GM21786 (cell line): ENCODE data around the gene VSTM5.
"Not testable (repeated sequence)": the region's sequence is repeated elsewhere in the genome, so short reads cannot be mapped to it uniquely, and the experiment has no call there.

ENCODE experiments used
- ATAC-seq: cut with Tn5 transposase; IDR thresholded peaks from one replicate; pipeline ENCODE4 v1.9.1; 2021; ENCODE audit not compliant: unreplicated experiment

Gene VSTM5, protein sequence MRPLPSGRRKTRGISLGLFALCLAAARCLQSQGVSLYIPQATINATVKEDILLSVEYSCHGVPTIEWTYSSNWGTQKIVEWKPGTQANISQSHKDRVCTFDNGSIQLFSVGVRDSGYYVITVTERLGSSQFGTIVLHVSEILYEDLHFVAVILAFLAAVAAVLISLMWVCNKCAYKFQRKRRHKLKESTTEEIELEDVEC

DNA sequence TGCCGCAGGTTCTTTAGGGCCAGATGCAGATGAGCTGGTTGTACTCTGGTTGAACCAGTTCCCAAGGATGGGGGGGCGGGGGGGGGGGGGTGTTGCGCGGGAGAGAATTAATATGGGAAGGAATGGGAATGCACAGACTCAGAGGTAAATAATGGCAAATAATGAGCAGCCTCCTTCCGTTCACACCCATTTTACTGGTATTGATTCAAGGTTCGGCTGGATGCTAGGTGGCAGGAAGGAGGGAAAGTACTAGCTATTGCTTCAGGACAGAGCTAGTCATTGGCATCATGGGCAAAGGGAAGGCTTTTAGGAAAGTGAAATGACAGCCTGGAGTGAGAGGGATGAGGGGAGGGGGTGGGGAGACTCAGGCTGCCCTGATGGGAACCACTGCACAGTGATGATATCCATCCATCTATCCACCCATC is at the start of gene VSTM5:
Gene VSTM5 (minus strand): TSS at position 25 of the 425 bp plus-strand sequence. CDS start 116 bp downstream, outside the sequence.
- ATAC-seq = no peak

DNA sequence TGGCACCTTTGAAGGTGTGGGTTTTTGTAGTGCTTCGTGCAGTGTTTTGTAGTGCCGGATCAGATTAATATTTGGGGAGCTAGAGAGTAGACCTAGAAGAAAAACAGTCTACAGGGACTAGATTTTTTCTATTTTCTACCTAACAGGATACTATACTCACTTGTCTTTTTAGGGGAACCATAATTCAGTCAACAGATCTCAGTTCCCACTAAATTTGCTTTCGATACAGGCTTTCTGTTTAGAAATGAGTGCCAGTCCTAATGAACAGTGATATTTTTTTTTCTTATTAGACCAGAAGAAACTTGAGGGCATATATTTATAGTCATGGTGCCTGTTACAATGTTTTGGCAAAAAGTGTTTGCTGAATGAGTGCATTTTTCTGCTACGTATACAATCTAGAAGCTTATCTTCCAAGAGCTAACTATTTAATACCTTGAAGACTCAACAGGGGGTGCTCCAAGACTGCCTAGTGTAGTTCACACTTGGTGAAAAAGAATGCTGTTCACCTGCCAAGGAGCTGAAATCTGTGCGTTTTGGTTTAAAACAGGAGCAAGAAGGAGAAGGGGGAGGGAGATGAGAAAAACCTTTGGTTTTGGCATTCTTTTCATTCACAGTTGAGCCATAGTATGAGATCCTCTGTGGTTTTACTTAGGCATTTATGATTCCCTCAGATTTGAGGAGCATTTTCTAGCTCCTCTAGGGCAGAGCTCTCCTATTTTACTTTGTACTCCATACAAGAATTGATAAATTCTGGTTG is 44.9 kb upstream of the VSTM5 start:
- ATAC-seq = no peak

DNA sequence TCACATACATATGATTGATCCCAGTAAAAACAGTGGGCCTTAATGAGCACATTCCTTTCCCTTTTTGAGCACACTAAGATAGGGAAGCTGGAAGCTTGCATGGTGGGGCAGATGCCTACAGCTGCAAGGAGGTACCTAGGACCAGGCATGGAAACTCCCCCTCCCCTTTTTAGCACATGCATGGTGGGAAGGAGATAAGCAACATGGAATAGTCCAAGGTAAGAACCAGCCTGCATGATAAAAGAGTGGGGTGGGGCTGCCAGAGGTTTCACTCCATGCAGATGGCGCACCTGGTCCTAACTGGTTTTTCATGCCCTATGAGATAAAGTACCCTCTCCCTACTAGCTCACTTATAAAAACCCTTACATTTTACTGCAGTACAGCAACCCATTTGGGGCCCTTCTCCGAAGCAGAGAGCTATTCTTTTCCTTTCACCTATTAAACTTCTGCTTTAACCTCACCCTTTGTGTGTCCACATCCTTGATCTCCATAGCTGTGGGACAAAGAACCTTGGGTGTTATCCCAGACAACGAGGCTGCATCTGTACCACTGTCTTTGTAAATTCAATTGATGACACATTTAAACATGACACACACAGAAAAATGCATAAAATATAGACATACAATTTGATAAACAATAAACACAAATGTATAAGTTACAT is 40.1 kb upstream of the VSTM5 start:
- no peak for ATAC-seq

DNA sequence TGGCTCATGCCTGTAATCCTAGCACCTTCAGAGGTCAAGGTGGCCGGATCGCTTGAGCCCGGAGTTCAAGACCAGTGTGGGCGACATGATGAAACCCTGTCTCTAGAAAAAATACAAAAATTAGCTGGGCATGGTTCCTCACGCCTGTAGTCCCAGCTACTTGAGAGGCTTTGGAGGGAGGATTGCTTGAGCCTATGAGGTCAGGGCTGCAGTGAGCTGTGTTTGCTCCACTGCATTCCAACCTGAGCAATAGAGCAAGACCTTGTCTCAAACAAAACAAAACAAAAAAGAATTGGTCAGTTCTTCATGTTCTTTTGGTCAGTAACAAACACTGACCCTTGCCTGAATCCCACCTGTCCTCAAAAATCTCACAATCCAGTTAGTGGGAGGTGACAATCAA is 36.7 kb upstream of the VSTM5 start:
- ATAC-seq = no peak

DNA sequence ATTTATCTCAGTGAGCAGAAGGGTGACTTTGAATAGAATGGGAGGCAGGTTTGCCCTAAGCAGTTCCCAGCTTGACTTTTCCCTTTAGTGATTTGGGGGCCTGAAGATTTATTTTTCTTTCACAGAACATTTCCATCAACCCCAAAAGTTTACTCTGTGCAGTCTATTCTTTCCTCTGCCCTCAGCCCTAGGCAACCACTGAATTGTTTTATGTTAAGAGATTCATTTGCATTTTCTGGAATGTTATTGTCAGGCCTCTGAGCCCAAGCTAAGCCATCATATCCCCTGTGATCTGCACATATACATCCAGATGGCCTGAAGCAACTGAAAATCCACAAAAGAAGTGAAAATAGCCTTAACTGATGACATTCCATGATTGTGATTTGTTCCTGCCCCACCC is 28.7 kb upstream of the VSTM5 start:
- not testable (repeated sequence) for ATAC-seq

DNA sequence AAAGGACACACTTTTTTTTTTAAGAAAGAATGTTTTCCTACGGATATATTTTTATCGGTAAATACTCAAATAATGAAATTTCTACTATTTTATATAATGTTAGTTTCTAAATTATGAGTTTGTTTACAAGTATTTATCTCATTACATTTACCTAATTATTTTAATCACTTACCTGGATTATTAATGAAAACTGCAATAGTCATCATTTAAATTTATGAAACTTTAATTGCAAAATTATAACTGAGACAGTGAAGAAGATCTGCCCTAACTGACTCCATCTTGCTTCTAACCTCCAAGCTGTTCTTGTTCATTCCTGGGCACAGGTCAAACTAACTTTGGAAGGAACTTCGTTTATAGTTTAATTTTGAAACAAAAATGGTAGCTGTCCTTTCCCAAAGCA is 25.2 kb upstream of the VSTM5 start:
- no peak for ATAC-seq

DNA sequence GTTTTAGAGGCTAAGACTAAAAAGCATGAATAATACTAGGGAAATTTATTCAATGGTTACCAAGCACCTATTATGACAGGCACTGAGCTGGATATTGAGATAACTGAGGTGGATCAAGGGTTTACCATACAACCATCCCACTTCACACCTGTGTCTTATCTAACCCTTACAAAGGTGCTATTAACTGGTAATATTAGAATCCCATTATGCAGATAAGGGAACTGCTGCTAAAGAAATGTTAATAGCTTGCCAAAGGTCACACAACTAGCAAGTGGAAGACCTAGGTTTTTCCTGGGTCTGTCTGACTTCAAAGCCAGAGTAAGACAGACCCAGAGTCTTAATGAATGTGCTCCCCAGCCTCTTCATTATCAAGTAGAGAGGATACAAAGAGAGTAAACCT is 21.1 kb upstream of the VSTM5 start:
- no peak for ATAC-seq

DNA sequence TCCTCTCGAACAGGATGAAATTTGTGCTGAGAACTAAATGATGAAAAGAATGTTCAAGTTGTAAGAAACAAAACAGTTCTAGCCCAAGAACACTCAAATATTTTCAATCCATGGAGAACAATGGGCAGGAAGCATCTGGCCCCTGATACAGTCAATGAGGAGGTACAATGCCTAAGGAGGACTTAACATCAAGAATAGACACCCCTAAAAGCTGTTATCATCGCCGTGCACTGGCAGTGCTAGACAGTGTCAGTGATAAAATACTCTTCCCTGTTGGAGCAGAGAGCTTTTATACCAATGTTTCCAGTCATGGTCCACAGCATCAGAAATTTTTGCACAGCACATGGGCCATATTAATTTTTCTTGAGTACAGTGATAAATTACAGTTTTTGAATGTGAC is 20.2 kb upstream of the VSTM5 start:
- no peak for ATAC-seq

DNA sequence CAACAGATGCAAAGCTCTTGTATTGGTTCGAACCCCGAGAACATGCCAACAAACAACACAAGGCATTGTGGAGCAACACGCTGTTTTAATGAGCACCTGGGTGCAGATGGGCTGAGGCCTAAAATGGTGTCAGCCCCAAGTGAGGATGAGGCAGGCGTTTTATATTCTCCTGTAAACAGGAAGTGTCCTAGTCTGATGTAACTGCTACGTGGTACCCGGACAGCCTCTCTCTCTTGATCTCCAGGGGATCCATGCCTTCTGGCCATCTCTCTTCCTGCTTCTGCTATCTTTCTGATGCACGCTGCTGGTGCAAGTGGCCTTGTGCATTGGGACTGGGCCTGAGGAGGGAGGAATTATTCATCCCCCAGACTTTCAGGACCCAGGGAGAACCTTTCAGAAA is 19.4 kb upstream of the VSTM5 start:
- ATAC-seq = no peak

DNA sequence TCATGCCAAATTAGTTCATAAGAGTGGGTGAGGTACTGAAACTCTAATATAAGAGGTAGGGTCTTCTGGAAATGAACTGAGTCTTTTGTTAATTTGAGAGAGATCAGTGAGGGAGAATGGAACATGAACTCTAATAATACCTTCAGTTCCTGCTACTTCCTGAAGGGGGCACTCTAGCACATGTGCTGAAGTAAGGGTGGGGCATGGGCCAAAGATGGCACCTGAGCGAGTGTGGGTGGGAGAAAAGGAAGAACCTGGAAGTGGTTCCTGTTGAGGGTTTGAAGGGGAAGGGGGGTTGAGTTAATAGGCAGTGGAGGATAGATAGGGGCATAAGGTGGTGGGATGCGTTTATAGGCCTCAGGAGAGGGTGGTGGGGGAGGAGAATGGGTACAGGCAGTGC is 18.0 kb upstream of the VSTM5 start:
- not testable (repeated sequence) for ATAC-seq

DNA sequence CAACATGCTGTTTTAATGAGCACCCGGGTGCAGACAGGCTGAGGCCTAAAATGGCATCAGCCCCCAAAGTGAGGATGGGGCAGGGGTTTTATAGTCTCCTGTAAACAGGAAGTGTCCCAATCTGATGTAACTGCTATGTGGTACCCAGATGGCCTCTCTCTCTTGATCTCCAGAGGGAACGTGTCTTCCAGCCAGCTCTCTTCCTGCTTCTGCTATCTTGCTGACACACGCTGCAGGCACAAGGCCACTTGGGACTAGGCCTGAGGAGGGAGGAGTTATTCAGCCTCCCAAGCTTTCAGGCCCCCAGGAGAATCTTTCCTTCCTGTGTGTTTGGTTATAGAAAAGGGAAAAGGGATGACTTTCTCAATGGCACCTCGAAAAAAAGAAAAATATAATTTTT is 11.4 kb upstream of the VSTM5 start:
- ATAC-seq = no peak

DNA sequence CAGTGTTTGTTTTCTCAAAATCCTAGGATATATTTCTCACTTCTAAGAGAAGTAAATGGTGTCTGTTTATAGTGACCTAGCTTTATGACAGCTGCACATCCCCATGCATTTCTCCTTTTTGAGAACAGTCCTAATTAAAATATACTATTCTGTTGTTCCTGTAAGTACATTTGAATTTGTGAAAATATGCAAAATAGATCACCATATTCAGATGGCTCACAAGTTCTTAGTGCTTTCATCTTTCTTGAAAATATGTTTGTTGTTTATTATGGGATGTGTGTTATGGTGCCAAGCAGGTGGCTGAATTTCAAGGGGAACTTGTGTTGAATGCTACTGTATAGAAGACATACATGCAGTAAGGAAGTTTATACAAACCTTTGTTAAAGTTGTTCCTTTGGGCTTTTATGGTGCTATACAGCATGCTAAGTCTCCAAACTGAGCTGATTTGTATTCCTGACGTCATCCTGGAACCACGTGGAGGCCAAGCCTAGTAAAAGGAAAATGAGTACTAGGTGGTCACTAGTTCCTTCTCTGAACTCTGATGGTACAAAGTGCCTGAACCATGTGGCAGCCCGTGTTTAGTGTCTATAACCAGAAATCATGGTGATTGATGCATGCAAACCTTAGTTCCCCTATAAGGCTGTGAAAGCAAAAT is 7.8 kb upstream of the VSTM5 start:
- ATAC-seq = no peak

DNA sequence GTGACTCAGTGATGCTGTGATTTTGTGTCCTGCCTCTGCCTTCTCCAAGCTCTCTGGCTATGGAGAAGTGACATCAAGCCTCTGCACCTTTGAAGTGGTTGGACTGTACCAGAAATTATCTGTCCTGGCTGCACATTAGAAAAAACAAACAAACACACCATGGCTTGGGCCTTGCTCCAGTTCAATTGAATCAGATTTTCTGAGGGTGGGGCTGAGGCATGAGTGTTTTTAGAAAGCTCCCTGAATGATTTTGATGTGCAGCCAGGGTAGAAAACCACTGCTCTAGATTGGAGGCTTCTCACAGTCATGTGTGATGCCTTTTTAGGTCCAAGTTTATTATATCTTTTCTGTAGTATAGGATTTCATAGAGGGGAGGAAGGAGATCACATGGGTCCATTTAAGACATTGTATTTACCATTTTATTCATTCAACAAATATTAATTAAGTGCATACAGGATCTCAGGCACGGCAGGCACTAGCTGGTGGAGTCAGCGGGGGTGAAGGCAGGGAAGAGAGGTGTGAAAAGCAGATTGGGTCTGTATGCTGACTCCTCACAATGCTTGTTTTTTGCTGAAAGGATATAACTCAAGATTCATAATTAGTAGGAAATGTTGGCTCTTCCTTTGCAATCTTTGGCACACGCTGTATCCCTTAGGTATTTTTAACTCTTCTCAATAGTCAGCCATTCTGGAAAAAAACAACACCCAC is 7.1 kb upstream of the VSTM5 start:
- no peak for ATAC-seq

DNA sequence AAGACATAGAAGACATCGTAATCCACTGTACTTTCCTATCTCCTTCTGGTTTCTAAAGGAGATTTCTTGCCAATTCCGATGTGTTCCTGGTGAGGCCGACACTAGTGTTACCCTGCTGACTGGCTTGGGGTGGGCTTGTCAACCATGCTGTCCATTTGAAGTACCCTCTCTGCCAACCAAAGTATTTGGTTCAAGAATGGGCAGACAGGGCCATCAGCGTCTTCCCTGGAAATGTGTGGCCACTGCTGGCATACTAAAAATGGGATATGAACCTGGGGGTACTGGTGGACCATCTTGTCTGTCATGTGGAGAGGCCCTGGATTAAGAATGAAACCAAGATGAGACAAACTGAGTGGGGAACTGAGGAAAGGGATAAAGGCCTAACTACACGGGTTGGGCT is 1.8 kb upstream of the VSTM5 start:
- no peak for ATAC-seq

DNA sequence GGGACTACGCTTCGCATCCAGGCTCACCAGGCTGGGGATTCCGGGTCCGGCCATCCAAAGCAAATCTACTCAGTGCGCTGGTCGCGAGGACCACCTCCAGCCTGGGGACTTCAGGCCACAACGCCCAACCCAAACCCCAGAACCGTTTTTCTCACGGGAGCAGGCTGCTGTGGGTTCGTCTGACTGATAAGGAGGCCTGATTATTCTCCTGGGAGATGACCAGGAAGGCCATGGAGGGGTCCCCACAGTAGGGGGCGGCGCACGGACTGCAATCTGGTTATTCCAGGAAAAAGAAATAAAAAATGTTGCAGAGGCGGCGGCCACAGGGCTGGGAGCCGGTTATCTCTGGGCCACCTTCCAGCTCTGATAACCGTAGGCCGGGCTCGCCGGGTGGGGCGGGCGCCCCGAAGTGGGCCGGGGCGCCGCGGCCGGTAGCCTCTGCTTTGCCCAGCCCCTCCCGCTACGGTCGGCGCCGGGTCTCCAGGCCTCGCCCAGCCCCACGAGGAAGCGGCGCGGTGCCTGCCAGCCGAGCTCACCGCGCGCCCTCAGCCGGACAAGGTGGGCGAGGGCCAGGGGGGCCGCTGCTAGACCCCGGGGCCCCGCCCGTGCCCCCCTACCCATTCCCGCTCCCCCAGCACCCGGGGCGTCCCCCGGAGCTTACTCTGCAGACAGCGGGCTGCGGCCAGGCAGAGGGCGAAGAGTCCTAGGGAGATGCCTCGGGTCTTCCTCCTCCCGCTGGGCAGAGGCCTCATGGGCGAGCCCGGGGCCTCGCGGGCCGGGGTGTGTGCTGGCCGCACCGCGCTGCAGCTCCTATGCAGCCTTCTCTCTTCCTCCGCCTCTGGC is 446 bp downstream of the VSTM5 start:
- no peak for ATAC-seq

DNA sequence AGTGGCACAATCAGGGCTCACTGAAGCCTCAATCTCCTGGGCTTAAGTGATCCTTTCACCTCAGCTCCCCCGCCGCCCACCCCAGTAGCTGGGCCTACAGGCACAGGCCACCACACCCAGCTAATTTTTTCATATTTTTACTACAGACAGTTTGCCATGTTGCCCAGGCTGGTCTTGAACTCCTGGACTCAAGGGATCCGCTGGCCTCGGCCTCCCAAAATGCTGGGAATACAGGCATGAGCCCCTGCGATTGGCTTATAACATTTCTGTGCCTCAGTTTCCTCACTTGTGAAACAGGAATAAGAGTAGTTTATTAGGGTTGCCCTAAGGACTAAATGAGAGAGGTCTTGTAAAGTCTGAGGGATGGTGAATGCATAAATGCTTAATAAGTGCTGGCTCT is 1.2 kb downstream of the VSTM5 start:
- ATAC-seq = no peak

DNA sequence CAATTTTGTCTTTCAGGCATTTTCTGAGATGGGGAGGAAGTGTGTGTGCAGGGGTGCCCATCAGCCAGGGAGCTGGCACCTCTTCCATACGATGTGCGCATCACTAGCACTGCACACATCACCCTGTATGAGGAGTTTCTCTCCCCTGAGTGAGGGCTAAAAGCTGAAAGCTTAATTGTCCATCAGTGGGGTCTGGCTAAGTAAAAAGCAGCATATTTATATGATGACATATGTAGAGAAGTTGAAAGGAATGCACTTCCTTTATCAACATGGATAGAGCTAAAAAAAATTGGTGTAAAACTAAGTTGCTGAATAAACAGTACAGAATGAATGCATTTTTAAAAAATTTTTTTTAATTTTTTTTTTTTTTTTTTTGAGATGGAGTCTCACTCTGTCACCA is 4.0 kb downstream of the VSTM5 start:
- ATAC-seq = no peak

DNA sequence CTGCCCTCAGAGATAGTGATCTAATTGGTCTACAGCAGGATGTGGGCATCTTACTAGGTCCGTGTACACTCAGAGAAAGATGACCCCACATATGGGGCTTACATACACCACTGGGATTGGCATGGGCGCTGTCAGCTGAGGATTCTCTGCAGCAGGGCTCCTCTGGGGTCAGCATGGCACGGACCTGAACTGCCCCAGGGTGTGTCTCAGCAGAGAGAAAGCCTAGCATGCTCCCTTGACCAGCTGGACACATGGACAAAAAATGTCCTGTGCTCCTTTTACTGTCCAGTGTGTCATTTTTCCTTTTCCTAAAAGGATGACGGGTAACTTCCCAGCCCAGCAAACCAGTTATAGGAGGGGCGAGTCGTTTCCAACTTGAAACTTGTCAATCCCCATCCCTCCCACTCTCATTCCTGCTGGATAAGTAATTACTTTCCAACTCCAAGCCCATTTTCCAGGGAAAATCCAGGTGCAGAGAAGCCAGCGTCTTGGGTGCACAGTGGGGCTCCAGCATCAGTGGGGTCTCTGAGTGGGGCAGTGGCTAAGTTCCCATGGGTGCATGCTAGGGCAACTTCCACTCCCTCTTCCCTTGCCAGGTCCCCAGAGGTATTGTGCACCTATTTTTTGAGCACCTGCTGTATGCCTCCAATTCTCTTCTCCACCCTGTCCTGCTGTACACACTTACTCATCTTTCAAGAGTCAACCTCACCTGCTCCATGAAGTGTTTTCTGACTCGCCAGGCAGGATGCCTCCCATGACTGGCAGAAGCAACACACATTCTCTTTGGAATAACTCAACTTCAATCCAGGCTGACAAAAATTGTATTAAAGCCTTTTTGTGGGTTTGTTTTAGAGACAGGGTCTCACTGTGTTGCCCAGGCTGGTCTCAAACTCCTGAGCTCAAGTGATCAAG is 5.0 kb downstream of the VSTM5 start:
- ATAC-seq = no peak

DNA sequence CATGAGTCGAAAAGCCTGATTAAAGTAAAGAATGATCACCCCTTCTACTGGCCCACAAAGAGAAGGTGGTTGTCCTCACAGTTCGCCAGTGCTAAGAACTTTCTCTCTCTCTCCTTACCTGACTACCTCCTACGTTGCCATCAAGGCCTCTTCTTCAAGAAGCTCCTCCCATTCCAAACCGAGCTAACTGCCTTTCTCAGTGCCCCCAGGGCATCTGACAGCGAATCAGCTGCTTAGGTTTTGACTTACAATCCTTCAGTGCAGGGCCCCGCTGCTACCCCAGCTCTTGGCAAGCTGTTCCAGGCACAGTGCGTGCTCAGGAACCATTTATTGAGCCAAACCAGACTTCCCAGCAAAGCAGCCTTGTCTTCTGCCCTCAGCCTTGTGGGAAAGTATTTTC is 5.8 kb downstream of the VSTM5 start:
- ATAC-seq = no peak
